OCI-LY1 (cell line): Measurements from ENCODE around the gene TMEM236.

ENCODE experiments used
- H2AFZ ChIP-seq: fragments of 200-600 bp; sonication (generic), shearing (Covaris generic); 2 replicates; pipeline ENCODE4 v1.6.0; 2014; ENCODE audit warnings: antibody characterized with exemption, mild to moderate bottlenecking, low read length
- H3F3A ChIP-seq: fragments of 200-600 bp; sonication (generic), shearing (Covaris generic); 2 replicates; pipeline ENCODE4 v1.6.0; 2014; ENCODE audit warnings: mild to moderate bottlenecking, antibody characterized with exemption, low read length, moderate library complexity; ENCODE audit not compliant: insufficient read depth
- H3K27ac ChIP-seq: fragments of 200-600 bp; sonication (generic); 2 replicates; pipeline ENCODE4 v1.5.1; 2014; ENCODE audit warnings: low read length, mixed run types, mild to moderate bottlenecking, low read depth; ENCODE audit not compliant: poor library complexity, severe bottlenecking
- H3K27me3 ChIP-seq: fragments of 200-600 bp; sonication (generic); 2 replicates; pipeline ENCODE4 v1.6.0; 2014; ENCODE audit warnings: antibody characterized with exemption, mild to moderate bottlenecking, low read length, moderate library complexity; ENCODE audit not compliant: insufficient read depth
- H3K36me3 ChIP-seq: fragments of 200-600 bp; sonication (generic); 2 replicates; pipeline ENCODE4 v1.6.1; 2014; ENCODE audit warnings: mild to moderate bottlenecking, antibody characterized with exemption, low read length, moderate library complexity, mixed read lengths; ENCODE audit not compliant: insufficient read depth
- H3K4me1 ChIP-seq: fragments of 200-600 bp; sonication (generic); 2 replicates; pipeline ENCODE4 v1.5.1; 2014; ENCODE audit warnings: mild to moderate bottlenecking, low read length, moderate library complexity; ENCODE audit not compliant: insufficient read depth, severe bottlenecking
- H3K4me2 ChIP-seq: fragments of 200-600 bp; sonication (generic), shearing (Covaris generic); 2 replicates; pipeline ENCODE4 v1.6.1; 2014; ENCODE audit warnings: low read length
- H3K4me3 ChIP-seq: fragments of 200-600 bp; sonication (generic); 2 replicates; pipeline ENCODE4 v1.5.1; 2014; ENCODE audit warnings: low read length, low read depth, mild to moderate bottlenecking, mixed read lengths; ENCODE audit not compliant: poor library complexity, severe bottlenecking
- H3K79me2 ChIP-seq: fragments of 200-600 bp; shearing (Covaris generic); 2 replicates; pipeline ENCODE4 v1.6.1; 2016; ENCODE audit warnings: mixed run types, low read length, mixed read lengths; ENCODE audit not compliant: insufficient read depth
- H3K9ac ChIP-seq: fragments of 200-600 bp; sonication (generic), shearing (Covaris generic); 2 replicates; pipeline ENCODE4 v1.6.1; 2014; ENCODE audit warnings: mild to moderate bottlenecking, low read length, mixed read lengths
- H3K9me2 ChIP-seq: fragments of 200-600 bp; sonication (generic), shearing (Covaris generic); 2 replicates; pipeline ENCODE4 v1.6.1; 2014; ENCODE audit warnings: low read depth, mild to moderate bottlenecking, low read length, mixed read lengths
- H3K9me3 ChIP-seq: fragments of 200-600 bp; shearing (Covaris generic); 2 replicates; pipeline ENCODE4 v1.6.1; 2014; ENCODE audit warnings: low read length, mixed read lengths
- H4K20me1 ChIP-seq: fragments of 200-600 bp; sonication (generic), shearing (Covaris generic); 2 replicates; pipeline ENCODE4 v1.6.0; 2016; ENCODE audit warnings: mild to moderate bottlenecking, low read length; ENCODE audit not compliant: insufficient read depth
- CTCF ChIP-seq: fragments of 200-600 bp; sonication (generic), shearing (Covaris generic); IDR thresholded peaks from 2 replicates; pipeline ENCODE4 v1.5.1; 2017; ENCODE audit warnings: mild to moderate bottlenecking, antibody characterized with exemption, low read length, moderate library complexity, mixed read lengths
- EZH2 ChIP-seq: fragments of 200-600 bp; sonication (generic), shearing (Covaris generic); IDR thresholded peaks from 2 replicates; pipeline ENCODE4 v1.8.0; 2017; ENCODE audit warnings: borderline replicate concordance, mixed run types, mild to moderate bottlenecking, antibody characterized with exemption, low read length, moderate library complexity, mixed read lengths

The TMEM236 gene

GRCh38 chr10:17731331-17732020, 20.5 kb upstream of the TMEM236 start:
- Histone ChIP-seq H3K4me3 (no peak overlapping the region), H3K27ac (no peak overlapping the region), H3K4me2 (no peak overlapping the region), H3K9me2 (no peaks in the 10 kb centered on the region), H3F3A (no peaks in the 10 kb centered on the region), H3K27me3 (no peaks in the 10 kb centered on the region), H4K20me1 (no peaks in the 10 kb centered on the region), H3K9me3 (no peaks in the 10 kb centered on the region), H2AFZ (no peak overlapping the region), H3K79me2 (no peaks in the 10 kb centered on the region), H3K9ac (no peak overlapping the region), H3K4me1 (no peaks in the 10 kb centered on the region), H3K36me3 (no peaks in the 10 kb centered on the region)
- no peak for TF ChIP-seq EZH2
- TF ChIP-seq CTCF: no peak

- H3K4me1 ChIP-seq: no peaks in the 10 kb centered on the region
- H3K27me3 ChIP-seq: no peaks in the 10 kb centered on the region
- TF ChIP-seq EZH2 (no peak), CTCF (no peak)
- H4K20me1 ChIP-seq: no peaks in the 10 kb centered on the region
- no peak overlapping the region for H3K4me3 ChIP-seq
- no peak overlapping the region for H2AFZ ChIP-seq
- no peak overlapping the region for H3K4me2 ChIP-seq
- no peaks in the 10 kb centered on the region for H3K9me3 ChIP-seq
- no peaks in the 10 kb centered on the region for H3K79me2 ChIP-seq
- H3K36me3 ChIP-seq: no peaks in the 10 kb centered on the region
- H3K9me2 ChIP-seq: no peaks in the 10 kb centered on the region
- H3F3A ChIP-seq: no peaks in the 10 kb centered on the region
- H3K27ac ChIP-seq: no peak overlapping the region
- no peak overlapping the region for H3K9ac ChIP-seq
Measured at GRCh38 chr10:17733620-17734019, 18.4 kb upstream of the TMEM236 start.

DNA sequence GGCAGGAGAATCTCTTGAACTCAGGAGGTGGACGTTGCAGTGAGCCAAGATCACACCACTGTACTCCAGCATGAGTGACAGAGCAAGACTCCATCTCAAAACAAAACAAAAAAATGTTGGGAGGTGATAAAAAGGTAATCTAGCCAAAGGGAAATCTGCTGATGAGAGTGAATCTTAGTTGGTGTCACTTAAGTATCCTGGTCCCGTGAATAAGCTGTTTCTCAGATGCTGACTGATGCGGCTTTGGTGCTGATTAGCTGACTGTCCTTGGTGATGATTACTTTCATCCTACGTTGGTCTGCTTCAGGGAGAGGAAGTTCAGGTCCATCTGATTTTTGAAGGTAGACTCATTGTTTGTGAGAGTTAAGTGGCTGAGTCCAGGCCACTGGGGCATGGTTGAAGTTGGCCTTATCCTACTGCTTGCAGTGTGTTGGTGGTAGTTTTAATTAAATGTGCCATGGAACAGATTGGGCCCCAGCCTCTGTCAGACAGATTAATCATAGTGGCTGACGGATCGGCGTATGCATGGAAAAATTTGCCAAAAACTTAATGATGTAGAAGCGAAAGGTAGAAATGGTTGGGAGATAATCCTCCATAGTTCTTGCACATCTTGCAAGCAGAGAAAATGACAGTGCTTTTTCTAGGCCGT, 17.4 kb upstream of the TMEM236 start:
- Histone ChIP-seq H3K9me2 (no peaks in the 10 kb centered on the region), H3F3A (no peaks in the 10 kb centered on the region), H3K4me1 (no peaks in the 10 kb centered on the region), H3K27me3 (no peaks in the 10 kb centered on the region), H3K4me2 (no peak overlapping the region), H3K9ac (no peak overlapping the region), H3K27ac (no peak overlapping the region), H2AFZ (no peak overlapping the region), H4K20me1 (no peaks in the 10 kb centered on the region), H3K79me2 (no peaks in the 10 kb centered on the region), H3K4me3 (no peak overlapping the region), H3K36me3 (no peaks in the 10 kb centered on the region), H3K9me3 (no peaks in the 10 kb centered on the region)
- TF ChIP-seq CTCF: no peak
- no peak for TF ChIP-seq EZH2
